ENCODE measurements around the gene ANKLE1.
"Not testable (repeated sequence)": the region's sequence is repeated elsewhere in the genome, so short reads cannot be mapped to it uniquely, and the experiment has no call there.

ANKLE1 gene

DNA sequence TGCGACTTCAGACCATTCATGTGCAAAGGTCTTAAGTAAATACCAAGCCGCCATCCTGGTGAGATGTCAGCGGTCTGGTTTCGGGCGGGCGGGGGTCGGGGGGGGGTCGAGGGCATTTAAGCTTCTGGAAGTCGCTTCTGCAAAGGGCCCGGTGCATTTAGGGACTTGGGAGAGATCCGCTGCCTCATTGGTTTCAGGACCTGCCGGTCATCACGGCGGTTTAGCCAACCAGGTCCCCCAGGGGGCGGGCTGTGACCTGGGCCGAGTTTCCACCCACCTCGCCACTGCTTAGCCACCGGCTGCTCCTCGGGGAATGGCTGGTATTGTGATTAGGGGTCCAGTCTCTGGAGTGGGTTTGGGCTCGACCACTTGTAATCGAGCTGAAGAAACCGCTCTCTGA is 7.8 kb downstream of the ANKLE1 start:
- H3K4me3 Mint-ChIP-seq: no peak overlapping the region
- H3K9me3 Mint-ChIP-seq: no peaks in the 10 kb centered on the region
- no peak overlapping the region for H3K27ac Mint-ChIP-seq
- ATAC-seq (no peak), DNase-seq (peak; percentile 42 to 65)
- no peaks in the 10 kb centered on the region for H3K27me3 Mint-ChIP-seq
- H3K4me1 Mint-ChIP-seq: peaks cover 28% of the 10 kb centered on the region

DNA sequence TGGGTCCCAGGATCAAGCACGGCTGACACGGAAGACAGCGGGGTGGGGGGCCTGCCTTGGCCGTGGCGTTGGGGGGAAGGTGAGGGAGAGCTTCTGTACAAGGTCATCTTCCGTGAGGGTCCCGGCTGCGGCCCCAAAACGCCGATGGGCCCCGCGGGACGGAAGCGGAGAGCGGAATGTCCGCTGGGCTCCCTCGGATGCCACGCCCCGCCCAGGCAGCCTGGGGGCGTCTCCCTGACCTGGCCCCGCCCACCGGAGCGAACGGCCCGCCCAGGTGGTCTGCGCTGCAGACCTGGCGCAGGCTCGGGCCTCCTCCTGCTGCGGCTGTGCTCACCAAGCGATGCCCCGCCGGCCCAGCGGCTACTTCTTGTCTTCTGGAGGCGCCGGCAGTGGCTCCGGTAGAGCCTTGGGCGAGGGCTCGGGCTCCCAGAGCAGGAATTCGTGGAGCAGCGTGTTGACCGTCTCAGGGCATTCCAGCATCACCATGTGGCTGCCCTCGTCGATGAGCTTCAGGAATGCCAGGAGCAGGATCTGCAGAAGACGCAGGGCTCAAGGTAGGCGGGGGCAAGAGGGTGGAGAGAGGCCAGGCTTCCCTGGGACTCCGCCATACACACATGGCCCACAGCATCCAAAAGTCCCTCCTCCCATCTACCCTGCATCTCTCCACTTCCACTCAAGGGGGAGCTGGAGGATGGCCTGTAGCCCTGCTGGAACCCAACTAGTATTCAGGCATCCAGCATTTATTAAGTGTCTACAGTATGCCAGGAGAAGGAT is 10.8 kb downstream of the ANKLE1 start:
- peak overlapping the region; percentile 61 to 95 for H3K27ac Mint-ChIP-seq
- peaks cover 41% of the 10 kb centered on the region for H3K4me1 Mint-ChIP-seq
- no peaks in the 10 kb centered on the region for H3K27me3 Mint-ChIP-seq

DNA sequence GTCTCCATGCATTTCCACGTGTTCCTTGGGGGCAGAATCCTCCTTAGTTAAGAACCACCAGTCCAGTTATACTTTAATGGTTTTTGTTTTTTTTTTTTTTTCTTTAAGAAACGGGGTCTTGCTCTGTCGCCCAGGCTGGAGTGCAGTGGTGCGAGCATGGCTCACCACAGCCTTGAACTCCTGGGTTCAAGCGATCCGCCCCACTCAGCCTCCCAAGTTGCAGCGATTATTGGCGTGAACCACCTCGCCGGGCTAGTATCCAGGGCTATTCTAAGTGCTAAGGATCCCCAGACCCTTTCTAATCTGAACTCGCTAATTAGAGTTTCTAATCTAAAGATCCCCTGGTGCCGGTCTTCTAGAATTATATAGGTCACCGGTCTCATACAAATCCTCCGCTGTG is 11.9 kb downstream of the ANKLE1 start:
- ATAC-seq (no peak), DNase-seq (no peak)
- Mint-ChIP-seq H3K27ac (peak overlapping the region in 1 of 2 donors; percentile 33), H3K4me1 (peaks cover 41% of the 10 kb centered on the region), H3K4me3 (no peak overlapping the region), H3K9me3 (no peaks in the 10 kb centered on the region), H3K27me3 (no peaks in the 10 kb centered on the region)

More for the DNA sequence above, 10.8 kb downstream of the ANKLE1 start:
- ATAC-seq (peak; percentile 97), DNase-seq (peak; percentile 83 to 90)
- Mint-ChIP-seq H3K4me3 (peak overlapping the region; percentile 90 to 94), H3K9me3 (no peaks in the 10 kb centered on the region)

DNA sequence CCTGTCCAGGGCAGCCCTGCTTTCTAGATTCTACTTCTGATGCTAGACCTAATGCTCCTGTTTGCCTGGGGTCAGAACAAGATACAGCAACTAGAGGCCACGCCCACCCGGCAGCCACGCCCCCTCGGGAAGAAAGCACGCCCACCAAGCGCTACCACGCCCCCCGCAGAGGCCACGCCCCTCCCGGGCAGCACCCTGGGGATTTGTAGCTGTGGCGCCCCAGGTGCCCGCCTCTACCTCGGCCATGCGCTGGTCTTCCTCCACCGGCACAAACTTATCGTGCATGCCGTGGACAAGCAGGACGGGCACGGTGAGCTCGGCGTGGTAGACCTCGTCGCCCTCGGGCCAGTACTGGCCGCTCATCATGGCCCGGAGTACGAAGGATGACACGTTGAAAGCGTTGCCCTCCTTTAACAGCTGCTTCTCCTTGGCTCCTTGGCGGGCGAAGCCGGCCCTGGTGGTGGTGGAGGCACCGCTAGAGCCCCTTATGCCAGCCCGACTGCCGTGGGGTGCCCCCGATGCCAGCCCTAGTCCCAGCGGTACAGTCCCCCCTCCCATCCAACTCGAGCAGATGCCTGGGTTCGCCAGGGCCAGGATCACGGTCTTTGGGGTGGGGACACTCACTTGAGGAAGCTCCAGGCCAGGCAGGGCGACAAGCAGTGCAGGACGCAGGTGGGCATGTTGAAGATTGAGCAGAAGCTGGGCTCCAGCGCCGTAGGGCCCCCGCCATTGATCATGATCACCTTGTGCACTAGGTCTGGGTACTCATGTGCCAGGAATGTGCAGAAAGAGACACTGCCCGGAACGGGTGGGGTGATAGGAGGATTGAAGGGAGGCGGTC is 12.6 kb downstream of the ANKLE1 start:
- Mint-ChIP-seq H3K4me1 (peaks cover 41% of the 10 kb centered on the region), H3K4me3 (no peak overlapping the region), H3K9me3 (no peaks in the 10 kb centered on the region), H3K27ac (peak overlapping the region in 1 of 2 donors; percentile 33), H3K27me3 (no peaks in the 10 kb centered on the region)
- DNase-seq: peak; percentile 47 to 56
- ATAC-seq: no peak

DNA sequence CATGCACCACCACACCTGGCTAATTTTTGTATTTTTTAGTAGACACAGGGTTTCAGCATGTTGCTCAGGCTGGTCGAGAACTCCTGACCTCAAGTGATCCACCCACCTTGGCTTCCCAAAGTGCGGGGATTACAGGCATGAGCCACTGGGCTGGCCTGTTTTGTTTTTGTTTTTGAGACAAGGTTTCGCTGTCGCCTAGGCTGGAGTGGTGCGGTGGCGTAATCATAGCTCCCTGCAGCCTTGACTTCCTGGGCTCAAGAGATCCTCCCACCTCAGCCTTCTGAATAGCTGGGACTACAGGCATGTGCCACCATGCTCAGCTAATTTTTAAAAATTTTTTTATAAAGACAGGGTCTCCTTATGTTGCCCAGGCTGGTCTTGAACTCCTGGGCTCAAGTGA is 13.8 kb downstream of the ANKLE1 start:
- not testable (repeated sequence) for H3K27me3 Mint-ChIP-seq, DNase-seq

DNA sequence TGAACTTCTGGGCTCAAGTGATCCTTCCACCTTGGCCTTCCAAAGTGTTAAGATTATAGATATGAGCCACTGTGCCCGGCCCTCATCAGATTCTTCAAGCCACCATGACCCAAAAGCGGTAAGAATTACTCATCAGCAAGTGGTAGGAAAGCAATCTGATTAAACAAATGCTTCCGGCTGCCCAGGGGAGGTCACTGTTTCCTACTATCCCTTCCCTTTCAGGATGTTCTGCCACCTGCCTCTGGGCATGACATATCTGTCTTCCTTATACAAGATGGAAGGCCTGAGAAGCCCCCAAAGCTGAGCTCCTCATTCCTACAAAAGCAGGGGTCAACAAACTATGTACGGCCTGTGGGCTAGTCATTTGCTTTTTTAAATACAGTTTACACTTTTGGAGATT is 14.6 kb downstream of the ANKLE1 start:
- Mint-ChIP-seq H3K9me3 (no peaks in the 10 kb centered on the region), H3K4me3 (no peak overlapping the region), H3K27me3 (no peaks in the 10 kb centered on the region), H3K4me1 (peaks cover 42% of the 10 kb centered on the region), H3K27ac (peak overlapping the region in 1 of 2 donors; percentile 57)
- DNase-seq (no peak), ATAC-seq (no peak)

More for the DNA sequence above, 13.8 kb downstream of the ANKLE1 start:
- H3K4me1 Mint-ChIP-seq: peaks cover 41% of the 10 kb centered on the region
- H3K27ac Mint-ChIP-seq, ATAC-seq, H3K9me3 Mint-ChIP-seq, H3K4me3 Mint-ChIP-seq: not testable (repeated sequence)

DNA sequence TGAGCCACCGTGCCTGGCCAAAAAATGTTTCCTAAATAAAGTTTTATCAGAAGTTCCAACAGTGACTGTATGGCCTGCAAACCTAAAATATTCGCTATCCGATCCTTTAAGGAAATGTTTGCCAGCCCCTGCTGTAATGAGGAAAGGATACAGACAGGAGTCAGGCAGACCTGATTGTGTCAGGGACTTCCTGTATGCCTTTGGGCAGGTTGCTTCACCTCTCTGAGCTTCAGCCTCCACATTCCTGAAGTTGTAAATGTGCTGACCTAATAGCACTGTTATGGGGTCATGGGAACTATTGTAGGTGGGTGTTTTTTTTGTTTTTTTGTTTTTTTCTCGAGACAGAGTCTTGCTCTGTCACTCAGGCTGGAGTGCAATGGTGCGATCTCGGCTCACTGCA is 15.3 kb downstream of the ANKLE1 start:
- H3K4me3 Mint-ChIP-seq: no peak overlapping the region
- peaks cover 45% of the 10 kb centered on the region for H3K4me1 Mint-ChIP-seq
- no peaks in the 10 kb centered on the region for H3K9me3 Mint-ChIP-seq
- ATAC-seq: no peak
- DNase-seq: no peak
- no peaks in the 10 kb centered on the region for H3K27me3 Mint-ChIP-seq
- peak overlapping the region in 1 of 2 donors; percentile 59 for H3K27ac Mint-ChIP-seq

DNA sequence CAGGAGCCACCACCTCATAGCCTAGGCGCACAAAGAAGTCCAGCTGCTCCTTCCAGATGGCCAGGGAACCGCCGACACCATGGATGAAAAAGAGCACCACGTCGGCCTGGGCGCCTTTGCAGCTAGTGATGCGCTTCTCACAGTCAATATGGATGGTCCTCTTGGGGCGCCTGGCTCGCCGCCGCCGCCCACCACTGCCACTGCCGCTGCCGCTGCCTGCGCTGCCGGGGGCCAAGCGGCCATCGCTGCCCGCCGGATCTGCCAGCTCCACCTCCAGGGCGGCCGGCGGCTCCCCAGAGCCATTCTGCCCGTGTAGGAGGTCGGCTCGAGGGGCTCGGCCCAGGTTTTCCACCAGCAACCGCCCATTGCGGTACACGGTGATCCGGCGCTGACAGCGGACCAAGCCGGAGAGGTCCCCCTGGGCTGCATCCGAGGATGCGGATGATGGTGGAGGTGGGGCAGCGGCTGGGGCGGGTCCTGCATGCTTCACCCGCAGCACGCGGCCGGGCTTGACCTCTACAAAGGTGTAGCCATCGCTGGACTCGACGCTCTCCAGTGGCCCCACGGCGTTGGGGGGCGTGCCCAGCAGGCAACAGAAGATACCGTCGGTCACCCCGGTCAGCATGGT is 19.4 kb downstream of the ANKLE1 start:
- no peaks in the 10 kb centered on the region for H3K9me3 Mint-ChIP-seq
- H3K27me3 Mint-ChIP-seq: no peaks in the 10 kb centered on the region
- no peak for DNase-seq
- H3K4me3 Mint-ChIP-seq: no peak overlapping the region
- no peak for ATAC-seq
- H3K27ac Mint-ChIP-seq: no peak overlapping the region
- H3K4me1 Mint-ChIP-seq: peaks cover 44% of the 10 kb centered on the region

DNA sequence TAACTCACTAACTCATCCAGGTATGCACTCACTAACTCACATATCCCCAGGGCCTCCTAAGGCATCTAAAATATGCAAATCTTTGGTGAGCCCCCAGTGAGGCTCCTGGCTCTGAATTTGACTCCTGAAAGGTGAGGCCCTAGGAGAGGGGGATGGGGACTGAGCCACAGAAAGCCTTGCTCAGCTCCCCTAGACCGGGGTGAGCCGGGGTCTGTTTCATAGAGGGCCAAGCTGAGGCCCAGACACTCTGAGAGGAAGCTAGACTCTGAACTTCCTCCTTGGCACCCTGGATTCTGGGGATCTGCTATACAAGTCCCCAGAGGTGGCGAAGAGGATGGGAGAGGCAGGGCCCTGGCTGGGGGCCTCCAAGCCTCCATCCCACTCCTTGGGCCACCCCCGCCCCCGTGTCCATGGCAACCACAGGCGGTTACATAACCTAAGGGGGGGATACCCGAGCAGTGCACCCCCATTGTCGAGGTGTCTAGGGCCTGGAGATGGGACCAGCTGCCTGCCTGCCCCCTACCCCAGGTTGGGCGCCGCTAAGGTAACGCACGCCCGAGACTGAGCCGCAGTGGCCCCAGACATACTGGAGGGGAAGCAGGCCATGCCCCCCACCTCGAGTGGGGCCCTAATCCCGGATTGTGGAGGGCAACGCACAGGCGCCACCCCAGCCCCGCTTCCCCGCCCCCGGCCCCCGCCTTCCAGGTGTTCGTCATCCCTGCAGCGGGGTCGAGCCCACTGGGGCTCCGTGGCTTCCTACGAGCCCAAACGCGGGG is 20.9 kb downstream of the ANKLE1 start:
- DNase-seq: peak in 1 of 2 donors; percentile 32
- Mint-ChIP-seq H3K27ac (no peak overlapping the region), H3K4me1 (peaks cover 49% of the 10 kb centered on the region), H3K4me3 (peak overlapping the region; percentile 68 to 79), H3K27me3 (no peaks in the 10 kb centered on the region), H3K9me3 (no peaks in the 10 kb centered on the region)
- no peak for ATAC-seq

DNA sequence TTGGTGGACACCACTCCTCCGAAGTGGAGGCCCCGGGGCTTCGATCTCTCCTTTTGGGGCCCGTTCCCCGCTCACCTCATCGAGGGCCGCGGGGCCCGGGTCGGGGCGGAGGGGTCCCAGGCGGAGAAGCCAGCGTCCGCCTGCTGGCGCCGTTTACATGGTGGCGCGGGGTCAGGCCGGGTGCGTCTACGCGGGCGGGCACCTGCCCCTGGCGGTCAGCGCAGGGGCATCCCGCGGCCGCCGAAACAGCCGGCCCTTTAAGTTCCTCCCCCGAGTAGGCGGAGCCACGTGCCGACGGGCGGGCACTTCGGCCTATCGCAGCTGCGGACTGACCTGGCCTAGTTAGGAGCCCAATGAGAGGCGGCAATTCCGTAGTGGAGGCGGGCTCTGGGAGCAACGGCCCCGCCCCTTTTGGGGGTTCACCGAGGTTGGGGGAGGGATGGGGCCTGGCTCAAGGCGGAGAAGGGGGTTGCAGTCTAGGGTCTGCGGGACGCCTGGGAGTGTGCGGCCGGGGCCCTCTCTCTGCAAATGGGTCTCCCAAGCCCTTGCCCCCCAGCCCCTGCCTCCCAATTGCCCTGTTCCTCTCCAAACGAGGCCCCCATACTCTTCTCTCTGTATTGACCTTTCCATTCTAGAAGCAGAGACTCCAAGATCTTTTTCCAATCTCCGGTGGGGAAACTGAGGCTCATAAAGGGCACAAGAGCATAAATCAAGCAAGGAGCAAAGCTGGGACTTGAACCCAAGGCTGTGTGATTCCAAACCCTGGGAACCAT is 21.7 kb downstream of the ANKLE1 start, which contains the start of gene ABHD8:
TSS of gene ABHD8 (minus strand) at position 259 of the 773 bp plus-strand sequence. CDS start 1,809 bp downstream, outside the sequence.
- Mint-ChIP-seq H3K27me3 (no peaks in the 10 kb centered on the region), H3K4me1 (peaks cover 55% of the 10 kb centered on the region), H3K9me3 (no peaks in the 10 kb centered on the region), H3K4me3 (peak within 1 kb of the TSS; percentile 68 to 79), H3K27ac (peak within 1 kb of the TSS in 1 of 2 donors; percentile 63)
- DNase-seq (peak; percentile 93 to 97), ATAC-seq (peak; percentile 78)

DNA sequence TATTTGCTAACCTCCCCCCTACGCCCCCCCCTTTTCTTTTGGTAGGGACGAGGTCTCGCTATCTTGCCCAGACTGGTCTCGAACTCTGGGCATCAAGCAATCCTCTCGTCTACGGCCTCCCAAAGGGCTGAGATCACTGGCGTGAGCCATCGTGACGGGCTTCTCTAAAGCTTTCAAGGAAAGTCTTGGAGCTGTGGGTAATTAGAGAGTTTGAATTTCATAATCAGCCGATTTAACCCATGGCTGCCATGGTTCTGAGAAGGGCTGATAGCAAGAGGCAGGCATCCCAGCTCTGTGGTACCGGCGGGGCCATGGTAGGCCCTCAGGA is 22.2 kb downstream of the ANKLE1 start:
- DNase-seq: no peak
- peak overlapping the region; percentile 68 to 79 for H3K4me3 Mint-ChIP-seq
- peaks cover 57% of the 10 kb centered on the region for H3K4me1 Mint-ChIP-seq
- no peaks in the 10 kb centered on the region for H3K9me3 Mint-ChIP-seq
- no peaks in the 10 kb centered on the region for H3K27me3 Mint-ChIP-seq
- no peak for ATAC-seq
- H3K27ac Mint-ChIP-seq: no peak overlapping the region

DNA sequence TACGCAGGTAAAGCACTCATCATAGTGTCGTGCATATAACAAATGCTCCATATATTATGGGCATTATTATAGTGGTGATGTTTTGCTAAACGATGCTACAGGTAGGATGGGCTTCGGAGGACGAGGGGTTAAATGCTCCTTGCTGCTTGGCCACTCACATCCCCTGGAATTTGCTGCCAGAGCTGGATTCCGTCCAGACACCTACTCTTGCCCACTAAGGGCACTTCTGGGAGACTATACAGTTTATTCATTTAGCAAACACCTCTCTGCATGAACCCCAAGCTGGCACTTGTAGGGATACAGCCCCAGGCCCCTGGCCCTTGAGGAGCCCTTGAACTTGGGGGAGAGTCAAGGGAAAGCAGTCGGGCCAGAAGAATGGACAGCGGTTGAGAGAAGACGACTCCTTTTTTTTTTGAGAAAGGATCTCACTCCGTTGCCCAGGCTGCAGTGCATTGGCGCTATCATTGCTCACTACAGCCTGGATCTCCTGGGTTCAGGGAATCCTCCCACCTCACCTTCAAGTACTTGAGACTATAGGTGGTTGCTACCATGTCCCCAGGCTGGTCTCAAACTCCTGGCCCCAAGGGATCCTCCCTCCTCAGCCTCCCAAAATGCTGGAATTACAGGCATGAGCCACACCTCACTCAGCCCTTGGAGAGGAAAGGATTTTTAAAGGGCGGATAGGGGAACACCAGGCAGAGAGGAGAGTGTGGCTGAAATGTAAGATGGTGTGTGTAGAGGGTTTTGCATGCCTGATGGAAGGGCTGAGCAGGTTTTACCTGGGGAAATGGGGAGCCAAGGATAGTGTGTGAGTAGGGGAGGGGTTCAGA is 22.9 kb downstream of the ANKLE1 start:
- ATAC-seq (no peak), DNase-seq (no peak)
- Mint-ChIP-seq H3K4me3 (peak overlapping the region; percentile 88 to 91), H3K9me3 (no peaks in the 10 kb centered on the region), H3K27ac (peak overlapping the region in 1 of 2 donors; percentile 23), H3K4me1 (peaks cover 64% of the 10 kb centered on the region), H3K27me3 (no peaks in the 10 kb centered on the region)

DNA sequence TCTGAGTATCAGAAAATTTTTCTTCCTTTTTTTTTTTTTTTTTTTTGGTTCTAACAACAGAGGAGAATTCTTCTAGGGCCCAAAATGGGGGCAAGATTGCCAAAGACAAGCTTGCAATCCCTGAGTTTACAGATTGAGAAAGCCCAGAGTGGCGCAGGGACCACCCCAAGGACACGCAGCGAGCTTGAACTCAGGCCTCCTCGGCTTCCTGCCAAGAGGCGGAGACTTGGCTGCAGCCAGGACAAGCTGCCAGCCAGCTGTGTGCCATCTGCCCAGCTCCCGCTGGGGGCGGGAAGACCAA is 23.5 kb downstream of the ANKLE1 start:
- Mint-ChIP-seq H3K27me3 (no peaks in the 10 kb centered on the region), H3K27ac (peak overlapping the region in 1 of 2 donors; percentile 97), H3K4me3 (peak overlapping the region; percentile 88 to 91), H3K9me3 (no peaks in the 10 kb centered on the region), H3K4me1 (peaks cover 66% of the 10 kb centered on the region)
- DNase-seq (no peak), ATAC-seq (no peak)

Measured in stimulated activated naive CD8-positive, alpha-beta T cell treated with anti-CD3 and anti-CD28 coated beads, Interleukin-15, amount 100 ng/mL, for 72 hours (primary cell).